ENCODE measurements around the gene SH3BP1.
A peak's percentile ranks its signal among the peaks of the same experiment; 100 is the strongest.

Gene SH3BP1

DNA sequence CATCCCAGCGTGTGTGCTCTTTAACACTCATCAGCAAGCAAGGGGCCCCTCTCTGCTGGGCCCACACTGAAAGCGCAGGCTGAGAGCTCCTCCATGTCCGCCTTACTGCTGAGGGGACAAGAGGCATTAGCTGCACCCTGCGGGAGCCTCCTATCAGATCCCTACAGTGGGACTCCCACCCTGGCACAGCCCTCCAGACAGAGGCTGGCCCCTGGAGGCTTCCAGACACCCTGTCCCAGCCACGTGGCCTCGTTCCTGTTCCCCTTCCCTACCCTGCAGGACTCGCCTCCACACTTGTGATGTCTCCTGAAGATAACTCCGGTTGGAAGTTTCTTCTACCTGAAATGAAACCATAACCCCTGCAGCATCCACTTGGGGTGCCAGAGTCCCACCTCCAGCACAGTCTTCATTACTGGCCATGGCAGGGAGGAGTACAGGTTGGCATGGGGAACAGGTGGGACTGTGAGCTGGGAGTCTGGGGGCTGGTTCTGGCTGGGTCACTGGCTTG is 5.0 kb upstream of the SH3BP1 start:
- TF ChIP-seq RAD21 (IDR thresholded peaks at IDR 0.05; ENCODE audit: low read depth) (peak; percentile 20; the same call in 1 of the 2 replicates), CEBPB (IDR thresholded peaks at IDR 0.05) (no peak)

DNA sequence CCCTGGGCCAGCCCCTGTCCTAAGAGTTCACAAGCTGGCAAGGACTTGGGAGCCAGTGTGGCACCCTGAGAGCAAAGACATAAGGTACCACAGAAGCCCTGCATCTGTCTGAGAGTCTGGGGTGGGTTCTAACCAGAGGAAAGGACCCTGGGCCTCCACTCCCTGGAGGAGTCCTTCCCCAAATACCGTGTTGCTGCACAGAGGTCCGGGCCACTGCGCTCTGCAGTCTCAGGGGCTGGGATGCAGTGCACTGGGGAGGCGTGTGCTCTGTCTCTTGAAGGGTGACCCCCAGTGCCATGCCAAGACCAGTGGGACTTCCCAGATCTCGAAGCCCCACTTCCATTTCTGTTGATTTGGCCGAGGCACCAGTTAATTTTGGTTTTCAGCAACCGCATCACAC is 4.3 kb upstream of the SH3BP1 start:
- TF ChIP-seq TCF12 (IDR thresholded peaks at IDR 0.05; ENCODE audit: low read depth) (no peak), NFIC (IDR thresholded peaks at IDR 0.05) (no peak), ZBTB7A (IDR thresholded peaks at IDR 0.05; ENCODE audit: low read depth) (no peak), CREB1 (IDR thresholded peaks at IDR 0.05; ENCODE audit: low read depth) (no peak), FOXM1 (IDR thresholded peaks at IDR 0.05; ENCODE audit: borderline replicate concordance, low read depth) (no peak), RAD21 (IDR thresholded peaks at IDR 0.05; ENCODE audit: low read depth) (no peak)

DNA sequence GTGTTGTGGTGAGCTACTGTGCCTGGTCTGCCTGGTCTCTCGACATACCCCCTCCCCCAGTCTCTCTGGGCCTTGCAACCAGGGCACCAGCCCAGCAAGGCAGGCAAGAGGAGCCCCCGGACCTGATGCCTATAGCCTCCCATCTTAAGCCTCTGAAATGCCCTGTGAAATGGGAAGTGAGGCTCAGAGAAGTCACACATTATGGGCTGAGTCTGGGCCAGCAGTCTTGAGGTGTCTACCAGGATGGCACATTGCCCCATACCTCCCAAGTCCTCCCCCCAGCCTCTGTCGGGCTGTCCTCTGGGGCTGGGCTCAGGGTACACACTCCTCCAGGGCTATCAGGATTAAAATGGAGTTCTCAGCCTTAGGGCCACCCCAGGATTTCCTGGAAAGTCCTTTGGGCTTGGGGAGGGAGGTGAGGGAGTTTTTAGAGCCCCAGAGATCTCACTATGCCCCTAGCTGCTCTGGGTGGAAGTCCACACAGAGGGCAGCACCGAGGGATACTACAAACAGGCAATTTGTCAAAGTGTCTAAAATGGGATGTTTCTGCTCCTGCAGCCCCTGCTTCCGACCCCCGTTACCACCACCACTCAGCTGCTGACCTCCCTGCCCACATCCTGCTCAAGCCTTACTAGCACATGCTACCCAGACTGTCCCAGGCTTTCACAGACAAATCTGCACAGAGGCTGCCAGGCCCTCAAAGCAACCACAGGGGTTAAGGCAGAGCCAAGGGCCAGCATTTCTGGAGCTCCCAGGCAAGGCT is 3.1 kb upstream of the SH3BP1 start:
- TF ChIP-seq CREB1 (IDR thresholded peaks at IDR 0.05; ENCODE audit: low read depth) (no peak), CEBPB (IDR thresholded peaks at IDR 0.05) (no peak), FOXM1 (IDR thresholded peaks at IDR 0.05; ENCODE audit: borderline replicate concordance, low read depth) (no peak), TAF1 (IDR thresholded peaks at IDR 0.05; ENCODE audit: low read depth) (no peak), NFIC (IDR thresholded peaks at IDR 0.05) (no peak), YY1 (IDR thresholded peaks at IDR 0.05; ENCODE audit: low read depth) (no peak), ZBTB7A (IDR thresholded peaks at IDR 0.05; ENCODE audit: low read depth) (no peak)
- TF ChIP-seq, protein P1, sequence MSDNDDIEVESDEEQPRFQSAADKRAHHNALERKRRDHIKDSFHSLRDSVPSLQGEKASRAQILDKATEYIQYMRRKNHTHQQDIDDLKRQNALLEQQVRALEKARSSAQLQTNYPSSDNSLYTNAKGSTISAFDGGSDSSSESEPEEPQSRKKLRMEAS (IDR thresholded peaks at IDR 0.05), result peak; percentile 38; the same call in 1 of the 2 replicates

DNA sequence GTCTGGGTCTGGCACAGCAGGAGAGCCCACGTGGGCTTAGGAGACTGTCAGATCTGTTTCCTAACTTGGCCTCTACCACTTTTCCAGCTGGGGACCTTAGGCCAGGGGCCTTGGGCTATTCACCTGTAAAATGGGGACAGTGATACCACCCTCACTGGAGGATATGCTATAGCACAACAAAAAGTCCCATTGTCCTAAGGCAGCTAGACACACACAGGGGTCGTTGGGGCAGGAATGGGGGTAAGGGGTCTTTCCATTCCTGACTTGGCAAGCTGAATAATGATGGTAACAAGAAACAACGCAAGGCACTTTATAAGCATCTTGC is 2.6 kb upstream of the SH3BP1 start:
- TF ChIP-seq TAF1 (IDR thresholded peaks at IDR 0.05; ENCODE audit: low read depth), result no peak
- TF ChIP-seq, protein P2, sequence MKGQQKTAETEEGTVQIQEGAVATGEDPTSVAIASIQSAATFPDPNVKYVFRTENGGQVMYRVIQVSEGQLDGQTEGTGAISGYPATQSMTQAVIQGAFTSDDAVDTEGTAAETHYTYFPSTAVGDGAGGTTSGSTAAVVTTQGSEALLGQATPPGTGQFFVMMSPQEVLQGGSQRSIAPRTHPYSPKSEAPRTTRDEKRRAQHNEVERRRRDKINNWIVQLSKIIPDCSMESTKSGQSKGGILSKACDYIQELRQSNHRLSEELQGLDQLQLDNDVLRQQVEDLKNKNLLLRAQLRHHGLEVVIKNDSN (IDR thresholded peaks at IDR 0.05), result peak; percentile 78

DNA sequence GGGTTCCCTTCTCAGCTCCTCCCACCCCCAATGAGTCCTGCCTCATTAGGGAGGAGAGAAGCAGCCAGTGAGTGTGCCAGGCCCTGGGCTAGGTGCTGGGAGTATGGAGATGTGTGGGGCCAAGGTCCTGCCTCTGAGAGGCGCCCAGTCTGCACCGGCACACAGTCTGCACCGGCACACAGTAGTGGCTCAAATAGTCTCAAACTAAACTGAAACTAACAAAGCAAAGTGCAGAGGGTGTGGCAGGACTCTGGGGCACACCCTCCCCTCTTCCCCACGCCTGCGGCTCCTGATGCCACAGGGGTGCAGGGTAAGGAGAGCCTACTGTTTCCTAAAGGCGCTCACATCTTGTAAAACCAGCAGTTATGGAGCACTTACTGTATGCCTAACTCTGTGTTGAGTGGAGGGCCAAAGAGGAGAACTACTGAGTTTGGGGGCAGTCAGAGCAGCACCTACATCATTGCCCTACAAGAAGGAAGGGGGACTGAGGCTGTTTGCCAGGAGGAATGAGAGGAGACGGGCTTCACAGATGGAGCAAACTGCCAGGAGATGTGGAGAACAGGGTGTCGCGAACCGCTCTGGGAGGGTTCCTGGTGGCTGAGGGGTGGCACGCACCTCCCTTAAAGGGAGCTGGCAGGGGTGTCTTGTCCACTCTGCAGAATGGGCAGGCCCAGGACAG is 939 bp upstream of the SH3BP1 start:
- TF ChIP-seq, protein P3, sequence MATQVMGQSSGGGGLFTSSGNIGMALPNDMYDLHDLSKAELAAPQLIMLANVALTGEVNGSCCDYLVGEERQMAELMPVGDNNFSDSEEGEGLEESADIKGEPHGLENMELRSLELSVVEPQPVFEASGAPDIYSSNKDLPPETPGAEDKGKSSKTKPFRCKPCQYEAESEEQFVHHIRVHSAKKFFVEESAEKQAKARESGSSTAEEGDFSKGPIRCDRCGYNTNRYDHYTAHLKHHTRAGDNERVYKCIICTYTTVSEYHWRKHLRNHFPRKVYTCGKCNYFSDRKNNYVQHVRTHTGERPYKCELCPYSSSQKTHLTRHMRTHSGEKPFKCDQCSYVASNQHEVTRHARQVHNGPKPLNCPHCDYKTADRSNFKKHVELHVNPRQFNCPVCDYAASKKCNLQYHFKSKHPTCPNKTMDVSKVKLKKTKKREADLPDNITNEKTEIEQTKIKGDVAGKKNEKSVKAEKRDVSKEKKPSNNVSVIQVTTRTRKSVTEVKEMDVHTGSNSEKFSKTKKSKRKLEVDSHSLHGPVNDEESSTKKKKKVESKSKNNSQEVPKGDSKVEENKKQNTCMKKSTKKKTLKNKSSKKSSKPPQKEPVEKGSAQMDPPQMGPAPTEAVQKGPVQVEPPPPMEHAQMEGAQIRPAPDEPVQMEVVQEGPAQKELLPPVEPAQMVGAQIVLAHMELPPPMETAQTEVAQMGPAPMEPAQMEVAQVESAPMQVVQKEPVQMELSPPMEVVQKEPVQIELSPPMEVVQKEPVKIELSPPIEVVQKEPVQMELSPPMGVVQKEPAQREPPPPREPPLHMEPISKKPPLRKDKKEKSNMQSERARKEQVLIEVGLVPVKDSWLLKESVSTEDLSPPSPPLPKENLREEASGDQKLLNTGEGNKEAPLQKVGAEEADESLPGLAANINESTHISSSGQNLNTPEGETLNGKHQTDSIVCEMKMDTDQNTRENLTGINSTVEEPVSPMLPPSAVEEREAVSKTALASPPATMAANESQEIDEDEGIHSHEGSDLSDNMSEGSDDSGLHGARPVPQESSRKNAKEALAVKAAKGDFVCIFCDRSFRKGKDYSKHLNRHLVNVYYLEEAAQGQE (IDR thresholded peaks at IDR 0.05; ENCODE audit: low read depth), result no peak
- no peak for TF ChIP-seq YY1 (IDR thresholded peaks at IDR 0.05; ENCODE audit: low read depth)
- TF ChIP-seq, protein P1 (IDR thresholded peaks at IDR 0.05), result no peak
- TF ChIP-seq FOXM1 (IDR thresholded peaks at IDR 0.05; ENCODE audit: borderline replicate concordance, low read depth), result no peak
- TF ChIP-seq TCF12 (IDR thresholded peaks at IDR 0.05; ENCODE audit: low read depth), result no peak
- TF ChIP-seq CEBPB (IDR thresholded peaks at IDR 0.05), result no peak
- no peak for TF ChIP-seq NFIC (IDR thresholded peaks at IDR 0.05)

DNA sequence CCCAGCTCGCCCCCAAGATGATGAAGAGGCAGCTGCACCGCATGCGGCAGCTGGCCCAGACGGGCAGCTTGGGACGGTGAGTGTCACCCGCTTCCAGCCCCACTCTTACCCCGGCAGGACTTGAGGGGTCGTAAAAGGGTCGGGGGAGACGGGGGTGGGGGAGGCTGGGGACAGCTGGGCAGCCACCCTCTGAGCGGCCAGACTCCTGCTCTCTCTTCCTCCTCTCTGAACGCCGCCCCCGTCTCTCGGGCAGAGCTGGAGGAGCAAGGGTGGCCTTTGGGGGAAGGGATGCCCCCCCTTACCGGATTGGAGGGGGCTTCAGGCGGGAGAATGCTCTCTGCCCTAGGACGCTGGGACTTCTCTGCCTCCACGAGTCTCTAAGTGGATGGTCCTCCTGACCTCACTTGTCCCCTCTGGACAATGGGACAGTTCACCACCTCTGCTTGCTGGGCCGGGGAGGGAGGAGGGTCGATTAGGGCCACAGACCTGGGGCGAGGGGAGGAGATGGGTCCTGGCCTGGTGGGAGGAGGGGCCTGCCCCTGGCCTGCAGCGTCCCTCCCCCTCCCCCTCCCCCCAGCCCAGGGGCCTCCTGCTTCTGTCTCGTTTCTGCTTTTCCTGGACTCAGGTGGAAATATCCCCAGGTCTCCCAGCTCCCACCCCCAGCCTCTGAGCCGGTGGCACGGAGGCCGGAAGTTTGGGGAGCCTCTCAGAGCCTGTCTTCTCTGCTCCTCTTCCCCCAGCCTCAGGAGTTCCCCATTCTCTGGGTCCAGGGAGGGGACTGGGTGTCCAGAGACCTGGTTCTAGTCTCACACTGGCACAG is 512 bp downstream of the SH3BP1 start:
- TF ChIP-seq TAF1 (IDR thresholded peaks at IDR 0.05; ENCODE audit: low read depth) (no peak), TEAD4 (IDR thresholded peaks at IDR 0.05) (no peak), RAD21 (IDR thresholded peaks at IDR 0.05; ENCODE audit: low read depth) (no peak), FOXM1 (IDR thresholded peaks at IDR 0.05; ENCODE audit: borderline replicate concordance, low read depth) (no peak), TCF12 (IDR thresholded peaks at IDR 0.05; ENCODE audit: low read depth) (no peak), YY1 (IDR thresholded peaks at IDR 0.05; ENCODE audit: low read depth) (no peak), NFIC (IDR thresholded peaks at IDR 0.05) (no peak), CREB1 (IDR thresholded peaks at IDR 0.05; ENCODE audit: low read depth) (no peak)
- TF ChIP-seq, protein P1 (IDR thresholded peaks at IDR 0.05), result no peak; the same call in 1 of the 2 replicates
- TF ChIP-seq, protein P2 (IDR thresholded peaks at IDR 0.05), result no peak
- TF ChIP-seq, protein P3 (IDR thresholded peaks at IDR 0.05; ENCODE audit: low read depth), result no peak

All from Ishikawa (cell line).